Neural cell (in vitro differentiated cells): ENCODE measurements around the gene PTGER3.

Source experiments
- EP300 ChIP-seq: fragments of 450-650 bp; conservative IDR thresholded peaks from 2 replicates; pipeline ENCODE4 v1.6.1; 2014; ENCODE audit warnings: antibody characterized with exemption, mild to moderate bottlenecking, moderate library complexity; ENCODE audit not compliant: poor library complexity, severe bottlenecking
- POLR2AphosphoS5 ChIP-seq: IDR thresholded peaks from 2 replicates; pipeline ENCODE4 v1.6.1; 2012
- SMC3 ChIP-seq: fragments of 450-650 bp; conservative IDR thresholded peaks from 2 replicates; pipeline ENCODE4 v1.6.1; 2014; ENCODE audit warnings: antibody characterized with exemption, mild to moderate bottlenecking, moderate library complexity; ENCODE audit not compliant: poor library complexity
- TF ChIP-seq, protein P1 (sequence below): fragments of 450-650 bp; IDR thresholded peaks from 2 replicates; pipeline ENCODE4 v1.5.1; 2014; ENCODE audit warnings: antibody characterized with exemption, mild to moderate bottlenecking, moderate library complexity; ENCODE audit not compliant: poor library complexity, severe bottlenecking
- TF ChIP-seq, protein P2 (sequence below): IDR thresholded peaks from 2 replicates; pipeline ENCODE4 v1.6.1; 2012; ENCODE audit warnings: borderline replicate concordance

DNA sequence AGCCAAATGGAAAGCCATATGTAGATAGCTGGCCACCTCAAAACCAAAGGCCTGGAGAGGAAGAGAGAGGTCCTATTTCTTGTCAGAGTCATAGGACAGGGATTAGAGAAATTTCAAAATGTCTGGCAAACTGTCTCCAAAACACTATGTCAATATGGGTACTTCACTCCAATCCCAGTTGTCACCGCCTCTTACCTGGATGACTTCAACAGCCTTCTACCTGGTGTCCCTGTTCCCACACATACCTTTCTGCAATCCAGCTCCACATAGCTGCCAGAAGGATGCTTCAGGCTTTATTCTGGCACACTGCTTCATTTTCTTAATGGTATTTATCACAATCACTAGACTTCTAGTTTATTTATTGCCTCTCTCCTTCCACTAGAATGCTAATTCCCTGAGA is 14.5 kb downstream of the PTGER3 start:
- TF ChIP-seq, protein P1, sequence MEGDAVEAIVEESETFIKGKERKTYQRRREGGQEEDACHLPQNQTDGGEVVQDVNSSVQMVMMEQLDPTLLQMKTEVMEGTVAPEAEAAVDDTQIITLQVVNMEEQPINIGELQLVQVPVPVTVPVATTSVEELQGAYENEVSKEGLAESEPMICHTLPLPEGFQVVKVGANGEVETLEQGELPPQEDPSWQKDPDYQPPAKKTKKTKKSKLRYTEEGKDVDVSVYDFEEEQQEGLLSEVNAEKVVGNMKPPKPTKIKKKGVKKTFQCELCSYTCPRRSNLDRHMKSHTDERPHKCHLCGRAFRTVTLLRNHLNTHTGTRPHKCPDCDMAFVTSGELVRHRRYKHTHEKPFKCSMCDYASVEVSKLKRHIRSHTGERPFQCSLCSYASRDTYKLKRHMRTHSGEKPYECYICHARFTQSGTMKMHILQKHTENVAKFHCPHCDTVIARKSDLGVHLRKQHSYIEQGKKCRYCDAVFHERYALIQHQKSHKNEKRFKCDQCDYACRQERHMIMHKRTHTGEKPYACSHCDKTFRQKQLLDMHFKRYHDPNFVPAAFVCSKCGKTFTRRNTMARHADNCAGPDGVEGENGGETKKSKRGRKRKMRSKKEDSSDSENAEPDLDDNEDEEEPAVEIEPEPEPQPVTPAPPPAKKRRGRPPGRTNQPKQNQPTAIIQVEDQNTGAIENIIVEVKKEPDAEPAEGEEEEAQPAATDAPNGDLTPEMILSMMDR = no peak
- TF ChIP-seq SMC3 (no peak), POLR2AphosphoS5 (no peak), EP300 (no peak)
- TF ChIP-seq, protein P2, sequence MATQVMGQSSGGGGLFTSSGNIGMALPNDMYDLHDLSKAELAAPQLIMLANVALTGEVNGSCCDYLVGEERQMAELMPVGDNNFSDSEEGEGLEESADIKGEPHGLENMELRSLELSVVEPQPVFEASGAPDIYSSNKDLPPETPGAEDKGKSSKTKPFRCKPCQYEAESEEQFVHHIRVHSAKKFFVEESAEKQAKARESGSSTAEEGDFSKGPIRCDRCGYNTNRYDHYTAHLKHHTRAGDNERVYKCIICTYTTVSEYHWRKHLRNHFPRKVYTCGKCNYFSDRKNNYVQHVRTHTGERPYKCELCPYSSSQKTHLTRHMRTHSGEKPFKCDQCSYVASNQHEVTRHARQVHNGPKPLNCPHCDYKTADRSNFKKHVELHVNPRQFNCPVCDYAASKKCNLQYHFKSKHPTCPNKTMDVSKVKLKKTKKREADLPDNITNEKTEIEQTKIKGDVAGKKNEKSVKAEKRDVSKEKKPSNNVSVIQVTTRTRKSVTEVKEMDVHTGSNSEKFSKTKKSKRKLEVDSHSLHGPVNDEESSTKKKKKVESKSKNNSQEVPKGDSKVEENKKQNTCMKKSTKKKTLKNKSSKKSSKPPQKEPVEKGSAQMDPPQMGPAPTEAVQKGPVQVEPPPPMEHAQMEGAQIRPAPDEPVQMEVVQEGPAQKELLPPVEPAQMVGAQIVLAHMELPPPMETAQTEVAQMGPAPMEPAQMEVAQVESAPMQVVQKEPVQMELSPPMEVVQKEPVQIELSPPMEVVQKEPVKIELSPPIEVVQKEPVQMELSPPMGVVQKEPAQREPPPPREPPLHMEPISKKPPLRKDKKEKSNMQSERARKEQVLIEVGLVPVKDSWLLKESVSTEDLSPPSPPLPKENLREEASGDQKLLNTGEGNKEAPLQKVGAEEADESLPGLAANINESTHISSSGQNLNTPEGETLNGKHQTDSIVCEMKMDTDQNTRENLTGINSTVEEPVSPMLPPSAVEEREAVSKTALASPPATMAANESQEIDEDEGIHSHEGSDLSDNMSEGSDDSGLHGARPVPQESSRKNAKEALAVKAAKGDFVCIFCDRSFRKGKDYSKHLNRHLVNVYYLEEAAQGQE = no peak
